ENCODE data around the gene KRTAP29-1. TPM values are rescaled to one million over a fixed set of nuclear protein-coding genes. Genes with fewer than 3 reads are reported as not detected.

KRTAP29-1 gene
- total RNA-seq, 1 donor from 2014 or later: not detected

DNA sequence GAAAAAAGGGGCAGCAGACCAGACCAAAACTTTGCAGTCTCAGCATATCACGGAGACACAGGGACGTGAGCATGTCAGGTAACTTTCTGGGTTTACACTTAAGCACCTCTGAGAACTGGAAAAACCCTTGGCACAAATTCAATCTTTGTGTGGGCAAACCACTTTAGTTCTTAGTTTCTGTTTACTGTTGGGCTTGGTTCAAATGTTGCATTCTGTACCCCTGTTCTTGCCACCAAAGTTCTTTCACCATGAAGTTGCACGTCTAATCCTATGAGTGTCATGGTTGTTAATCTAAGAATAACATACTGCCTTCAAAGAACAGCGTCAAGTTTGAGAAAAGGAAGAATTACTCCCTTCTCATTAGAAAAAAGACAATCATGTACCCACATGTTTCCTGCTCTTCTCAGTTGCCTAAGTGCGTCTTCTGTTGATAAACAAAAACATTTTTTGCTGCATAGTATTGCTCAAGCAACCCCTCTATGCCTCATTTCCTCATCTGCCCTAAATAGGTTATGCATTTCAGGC lies 36.4 kb upstream of the KRTAP29-1 start:
- intact Hi-C loops (cut with DNase I): no loop called here
- Histone ChIP-seq H3K27me3 (ENCODE audit: low read depth) (no peaks in the 10 kb centered on the region), H3K36me3 (no peaks in the 10 kb centered on the region), H3K27ac (peak overlapping the region; percentile 61), H3K4me3 (no peak overlapping the region), H3K9me3 (no peaks in the 10 kb centered on the region), H3K4me1 (peaks cover 25% of the 10 kb centered on the region)
- ATAC-seq (peak; percentile 75 to 89), DNase-seq (no peak)
- TF ChIP-seq, protein P1, sequence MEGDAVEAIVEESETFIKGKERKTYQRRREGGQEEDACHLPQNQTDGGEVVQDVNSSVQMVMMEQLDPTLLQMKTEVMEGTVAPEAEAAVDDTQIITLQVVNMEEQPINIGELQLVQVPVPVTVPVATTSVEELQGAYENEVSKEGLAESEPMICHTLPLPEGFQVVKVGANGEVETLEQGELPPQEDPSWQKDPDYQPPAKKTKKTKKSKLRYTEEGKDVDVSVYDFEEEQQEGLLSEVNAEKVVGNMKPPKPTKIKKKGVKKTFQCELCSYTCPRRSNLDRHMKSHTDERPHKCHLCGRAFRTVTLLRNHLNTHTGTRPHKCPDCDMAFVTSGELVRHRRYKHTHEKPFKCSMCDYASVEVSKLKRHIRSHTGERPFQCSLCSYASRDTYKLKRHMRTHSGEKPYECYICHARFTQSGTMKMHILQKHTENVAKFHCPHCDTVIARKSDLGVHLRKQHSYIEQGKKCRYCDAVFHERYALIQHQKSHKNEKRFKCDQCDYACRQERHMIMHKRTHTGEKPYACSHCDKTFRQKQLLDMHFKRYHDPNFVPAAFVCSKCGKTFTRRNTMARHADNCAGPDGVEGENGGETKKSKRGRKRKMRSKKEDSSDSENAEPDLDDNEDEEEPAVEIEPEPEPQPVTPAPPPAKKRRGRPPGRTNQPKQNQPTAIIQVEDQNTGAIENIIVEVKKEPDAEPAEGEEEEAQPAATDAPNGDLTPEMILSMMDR (IDR thresholded peaks at IDR 0.05): no peak

- Histone ChIP-seq H3K36me3 (no peaks in the 10 kb centered on the region), H3K27ac (no peak overlapping the region), H3K4me1 (peaks cover 24% of the 10 kb centered on the region), H3K9me3 (no peaks in the 10 kb centered on the region), H3K4me3 (no peak overlapping the region), H3K27me3 (ENCODE audit: low read depth) (no peaks in the 10 kb centered on the region)
- ATAC-seq: no peak
- DNase-seq: no peak
- TF ChIP-seq, protein P1 (IDR thresholded peaks at IDR 0.05): no peak
- intact Hi-C loops (cut with DNase I): no loop called here
These were observed 33.1 kb upstream of the KRTAP29-1 start for GRCh38 chr17:41335747-41336146.

- Histone ChIP-seq H3K9me3 (no peaks in the 10 kb centered on the region), H3K4me1 (peaks cover 13% of the 10 kb centered on the region), H3K36me3 (no peaks in the 10 kb centered on the region), H3K27ac (no peak overlapping the region), H3K4me3 (no peak overlapping the region), H3K27me3 (ENCODE audit: low read depth) (no peaks in the 10 kb centered on the region)
- no peak for DNase-seq
- TF ChIP-seq, protein P1 (IDR thresholded peaks at IDR 0.05): no peak
- no peak for ATAC-seq
- intact Hi-C loops (cut with DNase I): no loop called here
These were observed 32.0 kb upstream of the KRTAP29-1 start for GRCh38 chr17:41334385-41335305.

DNA sequence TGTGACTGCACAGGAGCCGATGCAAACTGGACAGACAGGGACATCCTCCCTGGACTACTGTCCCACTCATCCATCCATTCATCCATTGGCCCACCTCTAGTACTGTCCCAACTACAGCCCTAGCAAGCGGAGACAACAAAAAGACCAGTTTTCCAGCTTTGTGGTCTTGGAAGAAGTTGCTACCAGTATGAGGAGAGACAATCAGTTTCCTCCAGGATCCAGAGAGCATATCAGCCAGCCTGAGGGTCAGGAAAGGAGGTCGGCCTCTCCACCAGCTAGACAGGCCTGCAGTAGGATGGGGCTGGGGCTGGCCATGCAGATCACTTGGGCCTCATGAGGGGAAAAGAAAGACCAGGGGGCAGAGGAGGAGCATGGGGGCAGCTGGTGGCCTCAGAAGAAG lies 31.2 kb upstream of the KRTAP29-1 start:
- intact Hi-C loops (cut with DNase I): no loop called here
- no peak overlapping the region for H3K4me3 ChIP-seq
- no peak for DNase-seq
- H3K27me3 ChIP-seq (ENCODE audit: low read depth): no peaks in the 10 kb centered on the region
- H3K27ac ChIP-seq: no peak overlapping the region
- H3K36me3 ChIP-seq: no peaks in the 10 kb centered on the region
- H3K9me3 ChIP-seq: no peaks in the 10 kb centered on the region
- peaks cover 5% of the 10 kb centered on the region for H3K4me1 ChIP-seq
- ATAC-seq: no peak
- TF ChIP-seq, protein P1 (IDR thresholded peaks at IDR 0.05): no peak

- Histone ChIP-seq H3K9me3 (no peaks in the 10 kb centered on the region), H3K4me3 (no peak overlapping the region), H3K4me1 (no peaks in the 10 kb centered on the region), H3K36me3 (no peaks in the 10 kb centered on the region), H3K27me3 (ENCODE audit: low read depth) (no peaks in the 10 kb centered on the region), H3K27ac (no peak overlapping the region)
- no peak for DNase-seq
- TF ChIP-seq, protein P1 (IDR thresholded peaks at IDR 0.05): no peak
- intact Hi-C loops (cut with DNase I): no loop called here
- ATAC-seq: no peak
These were observed 30.4 kb upstream of the KRTAP29-1 start for GRCh38 chr17:41333098-41333497.
